K562 (cell line): ENCODE measurements around the gene SMCO1. TPM values are rescaled to one million over a fixed set of nuclear protein-coding genes. Genes with fewer than 3 reads are reported as not detected.

Experiments used
- CBFB ChIP-seq: sonication (generic); formaldehyde crosslinking; IDR thresholded peaks from 2 replicates; pipeline ENCODE4 v1.4.0; 2020; ENCODE audit warnings: mild to moderate bottlenecking, missing genetic modification reagents
- CEBPB ChIP-seq: fragments of 450-650 bp; IDR thresholded peaks from 2 replicates; pipeline ENCODE4 v1.6.1; 2016; ENCODE audit warnings: missing genetic modification characterization, missing compliant biosample characterization
- EHMT2 ChIP-seq: fragments of 450-650 bp; IDR thresholded peaks from 2 replicates; pipeline ENCODE4 v1.6.1; 2018; ENCODE audit warnings: antibody characterized with exemption
- NFATC3 ChIP-seq: fragments of 450-650 bp; IDR thresholded peaks from 2 replicates; pipeline ENCODE4 v1.6.1; 2017; ENCODE audit warnings: mild to moderate bottlenecking
- NFIC ChIP-seq: fragments of 450-650 bp; IDR thresholded peaks from 2 replicates; pipeline ENCODE4 v1.6.1; 2017; ENCODE audit warnings: mild to moderate bottlenecking, inconsistent platforms
- RCOR1 ChIP-seq, 2 experiments: IDR thresholded peaks; 2 replicates each; pipeline ENCODE4 v1.6.1; 2012; ENCODE audit warnings: low read depth in 2 of 2, low read length in 2 of 2, borderline replicate concordance in 1 of 2, improper control_type of control experiment in 1 of 2
- SMARCA4 ChIP-seq: fragments of 450-650 bp; IDR thresholded peaks from 2 replicates; pipeline ENCODE4 v1.6.1; 2016
- SP2 ChIP-seq: IDR thresholded peaks from 2 replicates; pipeline ENCODE4 v1.6.1; 2011; ENCODE audit warnings: mild to moderate bottlenecking, low read depth, low read length, moderate library complexity; ENCODE audit not compliant: poor library complexity, severe bottlenecking; ENCODE audit errors: extremely low read depth
- SREBF1 ChIP-seq: fragments of 150-350 bp; IDR thresholded peaks from 2 replicates; pipeline ENCODE4 v1.6.1; 2014; ENCODE audit warnings: antibody characterized with exemption, low read depth, low read length, borderline replicate concordance
- TCF7L2 ChIP-seq: fragments of 150-350 bp; IDR thresholded peaks from 2 replicates; pipeline ENCODE4 v1.6.1; 2016; ENCODE audit warnings: low read depth, mild to moderate bottlenecking, low read length, moderate library complexity
- polyA plus RNA-seq, 8 experiments: library from polyadenylated mRNA; depleted of rRNA in 4 of 8; stranded (reverse) in 5 of 8; unstranded in 3 of 8; fragments of >200 nt; fragmentation: Nextera tagmentation in 2 of 8; fragmentation: Illumina TruSeq in 1 of 8; extraction: Ambion mirVana in 2 of 8; extraction: Trizol in 1 of 8; gene quantifications; 2 replicates each; pipeline versions ENCODE4 v1.2.1 to v1.2.3, GENCODE V29; 2011 to 2014; ENCODE audit warnings: inconsistent platforms in 1 of 8, missing spikeins in 1 of 8
- total RNA-seq, 7 experiments: library from RNA; depleted of rRNA in 6 of 7; stranded (reverse); fragments of >200 nt in 6 of 7; fragmentation: Illumina TruSeq in 2 of 7; extraction: Trizol in 2 of 7; gene quantifications; 2 replicates each; pipeline versions ENCODE4 v1.2.1 to v1.2.3, GENCODE V29; 2011 to 2021; ENCODE audit warnings: low replicate concordance in 1 of 7
- TF ChIP-seq, protein P1 (sequence below), 2 experiments: fragments of 450-650 bp; formaldehyde crosslinking in 1 of 2; IDR thresholded peaks; 2 replicates each; pipeline versions ENCODE4 v1.4.0 to v1.6.1; 2014 to 2020; ENCODE audit warnings: mild to moderate bottlenecking in 2 of 2, borderline replicate concordance in 1 of 2, low read depth in 1 of 2
- TF ChIP-seq, protein P2 (sequence below): sonication (generic); formaldehyde crosslinking; IDR thresholded peaks from 2 replicates; pipeline ENCODE4 v1.8.1; 2022; ENCODE audit warnings: missing genetic modification reagents
- TF ChIP-seq, protein P3 (sequence below): fragments of 250-450 bp; sonication (Bioruptor Pico); IDR thresholded peaks from 2 replicates; pipeline ENCODE4 v1.4.0; 2020; ENCODE audit warnings: mild to moderate bottlenecking, moderate library complexity
- TF ChIP-seq, protein P4 (sequence below): sonication (generic); formaldehyde crosslinking; IDR thresholded peaks from 2 replicates; pipeline ENCODE4 v1.8.0; 2022; ENCODE audit warnings: mild to moderate bottlenecking, missing genetic modification reagents

SMCO1 gene
- total and polyA plus RNA-seq, 9 of the 15 experiments (the other 6 are each of a cell fraction or from before 2014, with no cell fraction given): 0.05 to 0.35 (median 0.12) TPM; not detected in 5

DNA sequence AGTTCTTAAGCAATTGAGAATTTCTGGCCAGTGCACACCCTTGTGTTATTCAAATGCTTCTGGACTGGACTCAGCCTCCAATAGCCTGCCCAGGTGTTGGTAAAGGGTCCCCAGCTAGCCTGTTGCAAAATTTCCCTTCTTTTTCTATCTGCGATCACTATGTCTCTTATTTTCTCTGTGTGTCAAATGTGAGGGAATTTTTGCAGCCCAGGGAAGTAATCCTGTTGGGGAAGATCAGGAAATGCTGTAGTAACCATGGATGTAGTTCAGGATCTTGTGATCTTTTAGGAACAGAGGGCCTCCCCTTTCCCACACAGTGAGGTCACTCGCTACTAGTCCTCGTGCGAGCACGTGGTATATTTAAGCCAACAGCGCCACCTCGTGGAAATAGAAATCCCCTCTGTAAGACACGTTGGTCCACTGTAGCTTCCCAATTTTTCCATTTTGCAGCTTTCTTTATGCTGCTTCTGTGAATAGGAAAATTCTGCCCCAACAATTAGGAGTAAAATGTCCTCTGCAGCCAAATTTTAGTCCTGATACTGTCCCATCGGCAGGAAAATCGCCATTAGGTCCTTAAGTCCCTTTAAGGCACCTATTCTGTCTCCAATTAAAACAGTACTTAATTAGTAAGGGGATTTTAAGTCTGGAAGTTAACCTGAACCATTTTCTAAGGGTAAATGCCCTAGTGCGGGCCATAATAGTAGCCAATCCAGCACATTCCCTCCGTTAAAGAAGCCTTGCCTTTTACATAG, 4.0 kb upstream of the SMCO1 start (continued):
- TF ChIP-seq, protein P1, sequence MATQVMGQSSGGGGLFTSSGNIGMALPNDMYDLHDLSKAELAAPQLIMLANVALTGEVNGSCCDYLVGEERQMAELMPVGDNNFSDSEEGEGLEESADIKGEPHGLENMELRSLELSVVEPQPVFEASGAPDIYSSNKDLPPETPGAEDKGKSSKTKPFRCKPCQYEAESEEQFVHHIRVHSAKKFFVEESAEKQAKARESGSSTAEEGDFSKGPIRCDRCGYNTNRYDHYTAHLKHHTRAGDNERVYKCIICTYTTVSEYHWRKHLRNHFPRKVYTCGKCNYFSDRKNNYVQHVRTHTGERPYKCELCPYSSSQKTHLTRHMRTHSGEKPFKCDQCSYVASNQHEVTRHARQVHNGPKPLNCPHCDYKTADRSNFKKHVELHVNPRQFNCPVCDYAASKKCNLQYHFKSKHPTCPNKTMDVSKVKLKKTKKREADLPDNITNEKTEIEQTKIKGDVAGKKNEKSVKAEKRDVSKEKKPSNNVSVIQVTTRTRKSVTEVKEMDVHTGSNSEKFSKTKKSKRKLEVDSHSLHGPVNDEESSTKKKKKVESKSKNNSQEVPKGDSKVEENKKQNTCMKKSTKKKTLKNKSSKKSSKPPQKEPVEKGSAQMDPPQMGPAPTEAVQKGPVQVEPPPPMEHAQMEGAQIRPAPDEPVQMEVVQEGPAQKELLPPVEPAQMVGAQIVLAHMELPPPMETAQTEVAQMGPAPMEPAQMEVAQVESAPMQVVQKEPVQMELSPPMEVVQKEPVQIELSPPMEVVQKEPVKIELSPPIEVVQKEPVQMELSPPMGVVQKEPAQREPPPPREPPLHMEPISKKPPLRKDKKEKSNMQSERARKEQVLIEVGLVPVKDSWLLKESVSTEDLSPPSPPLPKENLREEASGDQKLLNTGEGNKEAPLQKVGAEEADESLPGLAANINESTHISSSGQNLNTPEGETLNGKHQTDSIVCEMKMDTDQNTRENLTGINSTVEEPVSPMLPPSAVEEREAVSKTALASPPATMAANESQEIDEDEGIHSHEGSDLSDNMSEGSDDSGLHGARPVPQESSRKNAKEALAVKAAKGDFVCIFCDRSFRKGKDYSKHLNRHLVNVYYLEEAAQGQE (IDR thresholded peaks at IDR 0.05; ENCODE audit: borderline replicate concordance): peak; percentile 83; the same call in 1 of the 2 replicates
- TF ChIP-seq, protein P1 (CRISPR knock-in tag; IDR thresholded peaks at IDR 0.05; ENCODE audit: low read depth): no peak
- TF ChIP-seq SP2: no peak
- TF ChIP-seq EHMT2: no peak
- TF ChIP-seq SMARCA4: 0 out of 2 replicates have a peak, but pooled peaks have one; percentile 36
- TF ChIP-seq RCOR1 (IDR thresholded peaks at IDR 0.05; ENCODE audit: borderline replicate concordance in 1 of 2, low read depth in 2 of 2, low read length in 2 of 2): peak in 1 of 2 experiments; percentile 46; a peak in 1 of 4 replicates
- TF ChIP-seq, protein P2, sequence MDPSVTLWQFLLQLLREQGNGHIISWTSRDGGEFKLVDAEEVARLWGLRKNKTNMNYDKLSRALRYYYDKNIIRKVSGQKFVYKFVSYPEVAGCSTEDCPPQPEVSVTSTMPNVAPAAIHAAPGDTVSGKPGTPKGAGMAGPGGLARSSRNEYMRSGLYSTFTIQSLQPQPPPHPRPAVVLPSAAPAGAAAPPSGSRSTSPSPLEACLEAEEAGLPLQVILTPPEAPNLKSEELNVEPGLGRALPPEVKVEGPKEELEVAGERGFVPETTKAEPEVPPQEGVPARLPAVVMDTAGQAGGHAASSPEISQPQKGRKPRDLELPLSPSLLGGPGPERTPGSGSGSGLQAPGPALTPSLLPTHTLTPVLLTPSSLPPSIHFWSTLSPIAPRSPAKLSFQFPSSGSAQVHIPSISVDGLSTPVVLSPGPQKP (CRISPR knock-in tag): no peak
- TF ChIP-seq, protein P3, sequence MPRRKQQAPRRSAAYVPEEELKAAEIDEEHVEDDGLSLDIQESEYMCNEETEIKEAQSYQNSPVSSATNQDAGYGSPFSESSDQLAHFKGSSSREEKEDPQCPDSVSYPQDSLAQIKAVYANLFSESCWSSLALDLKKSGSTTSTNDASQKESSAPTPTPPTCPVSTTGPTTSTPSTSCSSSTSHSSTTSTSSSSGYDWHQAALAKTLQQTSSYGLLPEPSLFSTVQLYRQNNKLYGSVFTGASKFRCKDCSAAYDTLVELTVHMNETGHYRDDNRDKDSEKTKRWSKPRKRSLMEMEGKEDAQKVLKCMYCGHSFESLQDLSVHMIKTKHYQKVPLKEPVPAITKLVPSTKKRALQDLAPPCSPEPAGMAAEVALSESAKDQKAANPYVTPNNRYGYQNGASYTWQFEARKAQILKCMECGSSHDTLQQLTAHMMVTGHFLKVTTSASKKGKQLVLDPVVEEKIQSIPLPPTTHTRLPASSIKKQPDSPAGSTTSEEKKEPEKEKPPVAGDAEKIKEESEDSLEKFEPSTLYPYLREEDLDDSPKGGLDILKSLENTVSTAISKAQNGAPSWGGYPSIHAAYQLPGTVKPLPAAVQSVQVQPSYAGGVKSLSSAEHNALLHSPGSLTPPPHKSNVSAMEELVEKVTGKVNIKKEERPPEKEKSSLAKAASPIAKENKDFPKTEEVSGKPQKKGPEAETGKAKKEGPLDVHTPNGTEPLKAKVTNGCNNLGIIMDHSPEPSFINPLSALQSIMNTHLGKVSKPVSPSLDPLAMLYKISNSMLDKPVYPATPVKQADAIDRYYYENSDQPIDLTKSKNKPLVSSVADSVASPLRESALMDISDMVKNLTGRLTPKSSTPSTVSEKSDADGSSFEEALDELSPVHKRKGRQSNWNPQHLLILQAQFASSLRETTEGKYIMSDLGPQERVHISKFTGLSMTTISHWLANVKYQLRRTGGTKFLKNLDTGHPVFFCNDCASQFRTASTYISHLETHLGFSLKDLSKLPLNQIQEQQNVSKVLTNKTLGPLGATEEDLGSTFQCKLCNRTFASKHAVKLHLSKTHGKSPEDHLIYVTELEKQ (CRISPR knock-in tag): no peak
- TF ChIP-seq CEBPB (tag): peak; percentile 75; the same call in 1 of the 2 replicates
- TF ChIP-seq SREBF1: no peak
- no peak for TF ChIP-seq NFATC3
- TF ChIP-seq, protein P4, sequence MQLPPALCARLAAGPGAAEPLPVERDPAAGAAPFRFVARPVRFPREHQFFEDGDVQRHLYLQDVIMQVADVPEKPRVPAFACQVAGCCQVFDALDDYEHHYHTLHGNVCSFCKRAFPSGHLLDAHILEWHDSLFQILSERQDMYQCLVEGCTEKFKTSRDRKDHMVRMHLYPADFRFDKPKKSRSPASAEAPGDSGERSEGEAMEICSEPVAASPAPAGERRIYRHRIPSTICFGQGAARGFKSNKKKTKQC: peak; percentile 71; the same call in 1 of the 2 replicates
- no peak for TF ChIP-seq TCF7L2
- TF ChIP-seq CBFB (CRISPR knock-in tag): no peak
- peak; percentile 64 for TF ChIP-seq NFIC
